Loucy (cell line): ENCODE results near the gene LRRC23.

Source experiments
- H2AFZ ChIP-seq: fragments of 200-600 bp; sonication (generic); 2 replicates; pipeline ENCODE4 v1.6.0; 2016; ENCODE audit warnings: antibody characterized with exemption, mild to moderate bottlenecking, low read length, moderate library complexity
- H3F3A ChIP-seq: fragments of 200-600 bp; 2 replicates; pipeline ENCODE4 v1.6.0; 2016; ENCODE audit warnings: antibody characterized with exemption, low read depth, mild to moderate bottlenecking
- H3K27me3 ChIP-seq: fragments of 200-600 bp; sonication (generic); 2 replicates; pipeline ENCODE4 v1.6.1; 2014; ENCODE audit warnings: low read length, mild to moderate bottlenecking; ENCODE audit not compliant: insufficient read depth, poor library complexity, severe bottlenecking
- H3K36me3 ChIP-seq: fragments of 200-600 bp; sonication (generic); 2 replicates; pipeline ENCODE4 v1.6.1; 2016; ENCODE audit warnings: low read length; ENCODE audit not compliant: insufficient read depth
- H3K4me1 ChIP-seq: fragments of 200-600 bp; sonication (generic); 2 replicates; pipeline ENCODE4 v1.5.1; 2014; ENCODE audit warnings: low read length, mild to moderate bottlenecking; ENCODE audit not compliant: insufficient read depth, poor library complexity, severe bottlenecking
- H3K4me2 ChIP-seq: fragments of 200-600 bp; sonication (generic); 2 replicates; pipeline ENCODE4 v1.6.0; 2014; ENCODE audit warnings: antibody characterized with exemption, low read length, low read depth, mild to moderate bottlenecking; ENCODE audit not compliant: poor library complexity, severe bottlenecking
- H3K4me3 ChIP-seq: fragments of 200-600 bp; sonication (generic); 2 replicates; pipeline ENCODE4 v1.5.1; 2014; ENCODE audit warnings: low read length, mild to moderate bottlenecking, mixed read lengths; ENCODE audit not compliant: poor library complexity, severe bottlenecking
- H3K79me2 ChIP-seq: fragments of 200-600 bp; sonication (generic); 2 replicates; pipeline ENCODE4 v1.6.1; 2014; ENCODE audit warnings: low read length; ENCODE audit not compliant: insufficient read depth
- H3K9ac ChIP-seq: fragments of 200-600 bp; sonication (generic); 2 replicates; pipeline ENCODE4 v1.6.0; 2014; ENCODE audit warnings: mild to moderate bottlenecking, low read depth, low read length, moderate library complexity; ENCODE audit not compliant: poor library complexity, severe bottlenecking
- H3K9me2 ChIP-seq: fragments of 200-600 bp; sonication (generic); replicated peaks from 2 replicates; pipeline ENCODE4 v1.6.1; 2016; ENCODE audit warnings: low read depth, low read length, mixed read lengths
- H3K9me3 ChIP-seq: fragments of 200-600 bp; sonication (generic); 2 replicates; pipeline ENCODE4 v1.6.1; 2014; ENCODE audit warnings: mild to moderate bottlenecking, antibody characterized with exemption, low read length, low read depth; ENCODE audit not compliant: insufficient read depth
- H4K20me1 ChIP-seq: fragments of 200-600 bp; sonication (generic); 2 replicates; pipeline ENCODE4 v1.6.0; 2014; ENCODE audit warnings: antibody characterized with exemption, low read length, mild to moderate bottlenecking; ENCODE audit not compliant: insufficient read depth, poor library complexity, severe bottlenecking
- EZH2phosphoT487 ChIP-seq: fragments of 200-600 bp; IDR thresholded peaks from 2 replicates; pipeline ENCODE4 v1.6.1; 2018; ENCODE audit warnings: antibody characterized with exemption, mild to moderate bottlenecking, moderate library complexity, borderline replicate concordance
- TF ChIP-seq, protein P1 (sequence below): fragments of 200-600 bp; sonication (generic); conservative IDR thresholded peaks from 2 replicates; pipeline ENCODE4 v1.5.1; 2014; ENCODE audit warnings: mild to moderate bottlenecking, antibody characterized with exemption, low read length

Gene LRRC23

DNA sequence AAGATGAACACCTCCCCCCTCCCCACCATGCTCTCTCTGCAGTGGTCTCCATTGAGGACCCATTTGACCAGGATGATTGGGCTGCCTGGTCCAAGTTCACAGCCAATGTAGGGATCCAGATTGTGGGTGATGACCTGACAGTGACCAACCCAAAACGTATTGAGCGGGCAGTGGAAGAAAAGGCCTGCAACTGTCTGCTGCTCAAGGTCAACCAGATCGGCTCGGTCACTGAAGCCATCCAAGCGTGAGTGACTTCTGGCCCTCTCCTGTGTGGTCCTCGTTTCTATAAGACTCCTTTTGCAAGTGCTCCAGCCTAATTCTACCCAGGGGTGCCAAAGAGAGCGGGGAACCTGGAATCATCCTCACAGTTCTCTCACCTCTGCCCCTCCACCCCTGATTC lies 16.9 kb downstream of the LRRC23 start:
- peaks cover 9% of the 10 kb centered on the region for H4K20me1 ChIP-seq
- H3K9me3 ChIP-seq: no peaks in the 10 kb centered on the region
- no peak overlapping the region for H2AFZ ChIP-seq
- no peak overlapping the region for H3K4me3 ChIP-seq
- peaks cover 29% of the 10 kb centered on the region; the same call in 1 of the 2 replicates for H3K36me3 ChIP-seq
- no peak overlapping the region for H3K9ac ChIP-seq
- TF ChIP-seq, protein P1, sequence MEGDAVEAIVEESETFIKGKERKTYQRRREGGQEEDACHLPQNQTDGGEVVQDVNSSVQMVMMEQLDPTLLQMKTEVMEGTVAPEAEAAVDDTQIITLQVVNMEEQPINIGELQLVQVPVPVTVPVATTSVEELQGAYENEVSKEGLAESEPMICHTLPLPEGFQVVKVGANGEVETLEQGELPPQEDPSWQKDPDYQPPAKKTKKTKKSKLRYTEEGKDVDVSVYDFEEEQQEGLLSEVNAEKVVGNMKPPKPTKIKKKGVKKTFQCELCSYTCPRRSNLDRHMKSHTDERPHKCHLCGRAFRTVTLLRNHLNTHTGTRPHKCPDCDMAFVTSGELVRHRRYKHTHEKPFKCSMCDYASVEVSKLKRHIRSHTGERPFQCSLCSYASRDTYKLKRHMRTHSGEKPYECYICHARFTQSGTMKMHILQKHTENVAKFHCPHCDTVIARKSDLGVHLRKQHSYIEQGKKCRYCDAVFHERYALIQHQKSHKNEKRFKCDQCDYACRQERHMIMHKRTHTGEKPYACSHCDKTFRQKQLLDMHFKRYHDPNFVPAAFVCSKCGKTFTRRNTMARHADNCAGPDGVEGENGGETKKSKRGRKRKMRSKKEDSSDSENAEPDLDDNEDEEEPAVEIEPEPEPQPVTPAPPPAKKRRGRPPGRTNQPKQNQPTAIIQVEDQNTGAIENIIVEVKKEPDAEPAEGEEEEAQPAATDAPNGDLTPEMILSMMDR: no peak
- no peak for TF ChIP-seq EZH2phosphoT487
- no peaks in the 10 kb centered on the region for H3K27me3 ChIP-seq
- H3F3A ChIP-seq: no peaks in the 10 kb centered on the region
- no peaks in the 10 kb centered on the region for H3K9me2 ChIP-seq
- peaks cover 17% of the 10 kb centered on the region; the same call in 1 of the 2 replicates for H3K79me2 ChIP-seq
- peaks cover 34% of the 10 kb centered on the region for H3K4me1 ChIP-seq
- no peak overlapping the region for H3K4me2 ChIP-seq

DNA sequence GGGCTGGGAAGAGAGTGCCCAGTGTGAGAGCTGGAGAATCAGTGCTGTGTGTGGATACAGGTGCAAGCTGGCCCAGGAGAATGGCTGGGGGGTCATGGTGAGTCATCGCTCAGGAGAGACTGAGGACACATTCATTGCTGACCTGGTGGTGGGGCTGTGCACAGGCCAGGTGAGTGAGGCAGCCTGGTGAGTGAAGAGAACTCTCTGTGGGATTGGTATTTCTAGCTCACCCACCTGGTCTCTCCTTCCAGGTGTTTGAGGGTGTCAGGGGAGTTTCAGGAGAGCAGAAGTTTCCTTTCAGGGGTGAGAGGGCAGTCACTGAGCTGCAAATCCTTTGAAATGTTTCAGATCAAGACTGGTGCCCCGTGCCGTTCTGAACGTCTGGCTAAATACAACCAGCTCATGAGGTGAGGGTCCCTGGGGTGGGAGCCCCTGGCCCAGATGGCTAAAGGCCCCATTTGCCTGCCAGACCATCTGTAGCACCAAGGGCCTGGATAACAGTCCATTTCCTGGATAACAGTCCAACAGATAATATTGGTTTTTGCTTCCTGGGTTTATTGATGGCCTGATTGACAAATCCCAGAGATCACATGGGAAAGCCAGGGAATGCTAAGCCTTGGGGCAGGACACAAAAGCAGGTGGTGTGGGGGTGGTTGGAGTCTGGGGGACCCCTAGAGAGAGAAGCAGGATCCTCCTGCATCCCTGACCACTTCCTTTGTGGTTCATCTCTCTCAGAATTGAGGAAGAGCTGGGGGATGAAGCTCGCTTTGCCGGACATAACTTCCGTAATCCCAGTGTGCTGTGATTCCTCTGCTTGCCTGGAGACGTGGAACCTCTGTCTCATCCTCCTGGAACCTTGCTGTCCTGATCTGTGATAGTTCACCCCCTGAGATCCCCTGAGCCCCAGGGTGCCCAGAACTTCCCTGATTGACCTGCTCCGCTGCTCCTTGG lies 17.6 kb downstream of the LRRC23 start:
- H3K4me2 ChIP-seq: no peak overlapping the region
- H3K9me3 ChIP-seq: no peaks in the 10 kb centered on the region
- H2AFZ ChIP-seq: no peak overlapping the region
- TF ChIP-seq, protein P1: no peak
- peaks cover 18% of the 10 kb centered on the region for H3K79me2 ChIP-seq
- no peaks in the 10 kb centered on the region for H3K9me2 ChIP-seq
- H3K9ac ChIP-seq: no peak overlapping the region
- H3K27me3 ChIP-seq: no peaks in the 10 kb centered on the region
- peaks cover 24% of the 10 kb centered on the region; the same call in 1 of the 2 replicates for H3K36me3 ChIP-seq
- no peak overlapping the region for H3K4me3 ChIP-seq
- H4K20me1 ChIP-seq: peaks cover 1% of the 10 kb centered on the region
- no peaks in the 10 kb centered on the region for H3F3A ChIP-seq
- peaks cover 36% of the 10 kb centered on the region for H3K4me1 ChIP-seq

DNA sequence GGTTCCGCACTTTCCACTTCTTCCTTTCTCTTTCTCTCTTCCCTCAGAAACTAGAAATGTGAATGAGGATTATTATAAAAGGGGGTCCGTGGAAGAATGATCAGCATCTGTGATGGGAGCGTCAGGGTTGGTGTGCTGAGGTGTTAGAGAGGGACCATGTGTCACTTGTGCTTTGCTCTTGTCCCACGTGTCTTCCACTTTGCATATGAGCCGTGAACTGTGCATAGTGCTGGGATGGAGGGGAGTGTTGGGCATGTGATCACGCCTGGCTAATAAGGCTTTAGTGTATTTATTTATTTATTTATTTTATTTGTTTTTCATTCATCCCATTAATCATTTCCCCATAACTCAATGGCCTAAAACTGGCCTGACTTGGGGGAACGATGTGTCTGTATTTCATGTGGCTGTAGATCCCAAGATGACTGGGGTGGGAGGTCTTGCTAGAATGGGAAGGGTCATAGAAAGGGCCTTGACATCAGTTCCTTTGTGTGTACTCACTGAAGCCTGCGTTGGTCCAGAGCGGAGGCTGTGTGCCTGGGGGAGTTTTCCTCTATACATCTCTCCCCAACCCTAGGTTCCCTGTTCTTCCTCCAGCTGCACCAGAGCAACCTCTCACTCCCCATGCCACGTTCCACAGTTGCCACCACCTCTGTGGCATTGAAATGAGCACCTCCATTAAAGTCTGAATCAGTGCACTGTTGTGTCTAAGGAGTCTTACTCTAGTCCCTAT lies 18.5 kb downstream of the LRRC23 start:
- Histone ChIP-seq H2AFZ (no peak overlapping the region), H3K9ac (no peak overlapping the region), H3K27me3 (no peaks in the 10 kb centered on the region), H3K4me1 (peaks cover 38% of the 10 kb centered on the region), H3K9me3 (no peaks in the 10 kb centered on the region), H3K4me2 (no peak overlapping the region), H3K79me2 (peaks cover 23% of the 10 kb centered on the region), H4K20me1 (no peaks in the 10 kb centered on the region), H3K36me3 (peaks cover 21% of the 10 kb centered on the region; the same call in 1 of the 2 replicates), H3F3A (no peaks in the 10 kb centered on the region), H3K4me3 (no peak overlapping the region), H3K9me2 (no peaks in the 10 kb centered on the region)
- TF ChIP-seq EZH2phosphoT487: no peak
- TF ChIP-seq, protein P1: no peak
